NT2/D1 (cell line): Measurements from ENCODE around the gene SEC14L1.

Experiments
- DNase-seq: peaks from one replicate; pipeline ENCODE4 v3.0.0-alpha.2; 2011; ENCODE audit warnings: low read depth, low spot score
- H3K27me3 ChIP-seq: 2 replicates; pipeline ENCODE4 v1.6.0; 2011; ENCODE audit warnings: mild to moderate bottlenecking; ENCODE audit not compliant: insufficient read length, insufficient read depth
- H3K36me3 ChIP-seq: 2 replicates; pipeline ENCODE4 v1.6.1; 2011; ENCODE audit warnings: mild to moderate bottlenecking, low read length, mixed read lengths; ENCODE audit not compliant: insufficient read depth, insufficient read length
- H3K4me1 ChIP-seq: 2 replicates; pipeline ENCODE4 v1.5.1; 2011; ENCODE audit not compliant: insufficient read depth, insufficient read length
- H3K4me3 ChIP-seq: 2 replicates; pipeline ENCODE4 v1.5.1; 2011; ENCODE audit warnings: low read depth; ENCODE audit not compliant: insufficient read length
- H3K9ac ChIP-seq: 2 replicates; pipeline ENCODE4 v1.6.0; 2011; ENCODE audit warnings: low read depth; ENCODE audit not compliant: insufficient read length
- H3K9me3 ChIP-seq: 2 replicates; pipeline ENCODE4 v1.5.1; 2011; ENCODE audit warnings: mild to moderate bottlenecking, low read length; ENCODE audit not compliant: insufficient read depth
- SUZ12 ChIP-seq: IDR thresholded peaks from 2 replicates; pipeline ENCODE4 v1.6.1; 2011; ENCODE audit not compliant: insufficient read length, insufficient read depth; ENCODE audit errors: extremely low read depth
- YY1 ChIP-seq: IDR thresholded peaks from 2 replicates; pipeline ENCODE4 v1.6.1; 2011; ENCODE audit not compliant: insufficient read length, insufficient read depth
- ZNF274 ChIP-seq: IDR thresholded peaks from 2 replicates; pipeline ENCODE4 v1.6.1; 2011; ENCODE audit warnings: mild to moderate bottlenecking, low read depth, low read length

SEC14L1 gene

GRCh38 chr17:77218902-77219301 lies 78.1 kb downstream of the SEC14L1 start:
- Histone ChIP-seq H3K9ac (no peak overlapping the region), H3K4me3 (no peak overlapping the region), H3K27me3 (no peaks in the 10 kb centered on the region), H3K4me1 (peaks cover 2% of the 10 kb centered on the region), H3K36me3 (peaks cover 47% of the 10 kb centered on the region), H3K9me3 (no peaks in the 10 kb centered on the region)
- TF ChIP-seq SUZ12 (no peak), YY1 (no peak), ZNF274 (no peak)
- no peak for DNase-seq

GRCh38 chr17:77222356-77222755 lies 81.6 kb downstream of the SEC14L1 start:
- DNase-seq: no peak
- H3K4me1 ChIP-seq: peaks cover 7% of the 10 kb centered on the region
- no peak overlapping the region for H3K9ac ChIP-seq
- H3K36me3 ChIP-seq: peaks cover 17% of the 10 kb centered on the region
- H3K4me3 ChIP-seq: no peak overlapping the region
- H3K27me3 ChIP-seq: no peaks in the 10 kb centered on the region
- H3K9me3 ChIP-seq: peaks cover 4% of the 10 kb centered on the region; the same call in 1 of the 2 replicates
- TF ChIP-seq ZNF274 (no peak), YY1 (no peak), SUZ12 (no peak)

GRCh38 chr17:77223642-77224420 lies 83.1 kb downstream of the SEC14L1 start:
- peaks cover 14% of the 10 kb centered on the region for H3K4me1 ChIP-seq
- no peak overlapping the region for H3K4me3 ChIP-seq
- peaks cover 4% of the 10 kb centered on the region; the same call in 1 of the 2 replicates for H3K9me3 ChIP-seq
- peaks cover 4% of the 10 kb centered on the region for H3K36me3 ChIP-seq
- TF ChIP-seq YY1 (no peak), SUZ12 (no peak), ZNF274 (no peak)
- no peaks in the 10 kb centered on the region for H3K27me3 ChIP-seq
- H3K9ac ChIP-seq: no peak overlapping the region
- no peak for DNase-seq

- Histone ChIP-seq H3K9ac (no peak overlapping the region), H3K36me3 (no peaks in the 10 kb centered on the region), H3K4me3 (no peak overlapping the region), H3K4me1 (peaks cover 14% of the 10 kb centered on the region), H3K27me3 (no peaks in the 10 kb centered on the region), H3K9me3 (peaks cover 4% of the 10 kb centered on the region; the same call in 1 of the 2 replicates)
- TF ChIP-seq YY1 (no peak), ZNF274 (no peak), SUZ12 (no peak)
- no peak for DNase-seq
These were observed 84.5 kb downstream of the SEC14L1 start for GRCh38 chr17:77225265-77225664.

GRCh38 chr17:77227461-77228240 lies 86.9 kb downstream of the SEC14L1 start:
- H3K27me3 ChIP-seq: no peaks in the 10 kb centered on the region
- H3K4me1 ChIP-seq: peaks cover 15% of the 10 kb centered on the region

GRCh38 chr17:77228241-77228752 lies 87.5 kb downstream of the SEC14L1 start:
- H3K36me3 ChIP-seq: no peaks in the 10 kb centered on the region
- H3K4me3 ChIP-seq: no peak overlapping the region
- H3K9ac ChIP-seq: peak overlapping the region; percentile 3
- peaks cover 4% of the 10 kb centered on the region; the same call in 1 of the 2 replicates for H3K9me3 ChIP-seq
- peaks cover 15% of the 10 kb centered on the region for H3K4me1 ChIP-seq
- H3K27me3 ChIP-seq: no peaks in the 10 kb centered on the region
- TF ChIP-seq ZNF274: no peak
- TF ChIP-seq YY1: no peak
- TF ChIP-seq SUZ12: no peak
- no peak for DNase-seq

More at GRCh38 chr17:77227461-77228240, 86.9 kb downstream of the SEC14L1 start:
- TF ChIP-seq SUZ12: no peak
- no peak for TF ChIP-seq YY1
- TF ChIP-seq ZNF274: no peak
- H3K36me3 ChIP-seq: no peaks in the 10 kb centered on the region
- peak overlapping the region; percentile 3 for H3K9ac ChIP-seq
- no peak for DNase-seq
- peaks cover 4% of the 10 kb centered on the region; the same call in 1 of the 2 replicates for H3K9me3 ChIP-seq
- H3K4me3 ChIP-seq: no peak overlapping the region

GRCh38 chr17:77228816-77229215 lies 88.0 kb downstream of the SEC14L1 start:
- Histone ChIP-seq H3K27me3 (no peaks in the 10 kb centered on the region), H3K4me3 (no peak overlapping the region), H3K9ac (no peak overlapping the region), H3K36me3 (no peaks in the 10 kb centered on the region), H3K9me3 (peaks cover 4% of the 10 kb centered on the region; the same call in 1 of the 2 replicates), H3K4me1 (peaks cover 15% of the 10 kb centered on the region)
- DNase-seq: no peak
- no peak for TF ChIP-seq ZNF274
- no peak for TF ChIP-seq SUZ12
- no peak for TF ChIP-seq YY1
